ENCODE measurements around the gene ADARB1. TPM values are rescaled to one million over a fixed set of nuclear protein-coding genes. Genes with fewer than 3 reads are reported as not detected.

ADARB1 gene
- total RNA-seq, 1 experiment from 2014 or later: 14.1 TPM

- Histone ChIP-seq H3F3A (ENCODE audit: low read length, unreplicated experiment) (no peaks in the 10 kb centered on the region), H3K4me1 (ENCODE audit: insufficient read depth, low read length) (no peaks in the 10 kb centered on the region), H3K27ac (ENCODE audit: low read length) (no peak overlapping the region), H4K20me1 (ENCODE audit: low read length) (no peaks in the 10 kb centered on the region), H3K9me2 (replicated peaks; ENCODE audit: low read length) (no peaks in the 10 kb centered on the region), H3K27me3 (ENCODE audit: low read length) (no peaks in the 10 kb centered on the region), H3K9me3 (ENCODE audit: low read length) (no peaks in the 10 kb centered on the region), H3K36me3 (ENCODE audit: low read depth, low read length) (no peaks in the 10 kb centered on the region), H2AFZ (ENCODE audit: low read length) (no peak overlapping the region), H3K4me2 (ENCODE audit: low read length) (no peak overlapping the region), H3K4me3 (ENCODE audit: low read length) (no peak overlapping the region), H3K9ac (ENCODE audit: low read length) (no peak overlapping the region), H3K79me2 (ENCODE audit: low read length) (no peaks in the 10 kb centered on the region)
- DNase-seq (no peak), ATAC-seq (no peak)
- POLR2A ChIA-PET (ENCODE audit: unreplicated experiment): no interaction called here
- no TSS peak for BruUV-seq (replicated peaks)
- no peak for TF ChIP-seq EZH2 (IDR thresholded peaks at IDR 0.05; ENCODE audit: low read length, unreplicated experiment)
- no peak for TF ChIP-seq EZH2phosphoT487 (IDR thresholded peaks at IDR 0.05; ENCODE audit: borderline replicate concordance, low read length)
- no peak for TF ChIP-seq CTCF (conservative IDR thresholded peaks at IDR 0.05; ENCODE audit: low read depth, low read length)
- CTCF ChIA-PET: no interaction called here
- intact Hi-C loops (cut with micrococcal nuclease): no loop called here
Measured at GRCh38 chr21:45033791-45034555, 40.4 kb upstream of the ADARB1 start.

GRCh38 chr21:45034556-45035476 is 39.6 kb upstream of the ADARB1 start:
- no peaks in the 10 kb centered on the region for H4K20me1 ChIP-seq (ENCODE audit: low read length)
- no peak overlapping the region for H3K9ac ChIP-seq (ENCODE audit: low read length)
- CTCF ChIA-PET: no interaction called here
- no peaks in the 10 kb centered on the region for H3K79me2 ChIP-seq (ENCODE audit: low read length)
- POLR2A ChIA-PET (ENCODE audit: unreplicated experiment): no interaction called here
- no peaks in the 10 kb centered on the region for H3F3A ChIP-seq (ENCODE audit: low read length, unreplicated experiment)
- no peak overlapping the region for H3K4me3 ChIP-seq (ENCODE audit: low read length)
- intact Hi-C loops (cut with micrococcal nuclease): no loop called here
- BruUV-seq (replicated peaks): no TSS peak
- H3K36me3 ChIP-seq (ENCODE audit: low read depth, low read length): no peaks in the 10 kb centered on the region
- ATAC-seq: no peak
- H3K27ac ChIP-seq (ENCODE audit: low read length): no peak overlapping the region
- no peak overlapping the region for H3K4me2 ChIP-seq (ENCODE audit: low read length)
- H3K27me3 ChIP-seq (ENCODE audit: low read length): no peaks in the 10 kb centered on the region
- H3K4me1 ChIP-seq (ENCODE audit: insufficient read depth, low read length): no peaks in the 10 kb centered on the region
- H2AFZ ChIP-seq (ENCODE audit: low read length): no peak overlapping the region
- DNase-seq: no peak
- H3K9me3 ChIP-seq (ENCODE audit: low read length): no peaks in the 10 kb centered on the region
- no peak for TF ChIP-seq CTCF (conservative IDR thresholded peaks at IDR 0.05; ENCODE audit: low read depth, low read length)
- no peak for TF ChIP-seq EZH2phosphoT487 (IDR thresholded peaks at IDR 0.05; ENCODE audit: borderline replicate concordance, low read length)
- no peak for TF ChIP-seq EZH2 (IDR thresholded peaks at IDR 0.05; ENCODE audit: low read length, unreplicated experiment)
- H3K9me2 ChIP-seq (replicated peaks; ENCODE audit: low read length): no peaks in the 10 kb centered on the region

All from PC-3 (cell line).